SK-N-MC (cell line): ENCODE results near the gene CNNM1.

Source experiments
- EZH2 ChIP-seq: fragments of 200-600 bp; sonication (generic); IDR thresholded peaks from one replicate; pipeline ENCODE4 v1.6.1; 2017; ENCODE audit warnings: antibody characterized with exemption
- POLR2AphosphoS5 ChIP-seq: IDR thresholded peaks from 2 replicates; pipeline ENCODE4 v1.6.1; 2012; ENCODE audit warnings: mild to moderate bottlenecking, low read depth, low read length, borderline replicate concordance

GRCh38 chr10:99410146-99410545 lies 81.0 kb downstream of the CNNM1 start:
- TF ChIP-seq EZH2: no peak
- no peak for TF ChIP-seq POLR2AphosphoS5
